ENCODE measurements around the gene CCDC54. TPM values are rescaled to one million over a fixed set of nuclear protein-coding genes. Genes with fewer than 3 reads are reported as not detected.

Gene CCDC54
- total RNA-seq, 4 donors from 2014 or later = not detected

DNA sequence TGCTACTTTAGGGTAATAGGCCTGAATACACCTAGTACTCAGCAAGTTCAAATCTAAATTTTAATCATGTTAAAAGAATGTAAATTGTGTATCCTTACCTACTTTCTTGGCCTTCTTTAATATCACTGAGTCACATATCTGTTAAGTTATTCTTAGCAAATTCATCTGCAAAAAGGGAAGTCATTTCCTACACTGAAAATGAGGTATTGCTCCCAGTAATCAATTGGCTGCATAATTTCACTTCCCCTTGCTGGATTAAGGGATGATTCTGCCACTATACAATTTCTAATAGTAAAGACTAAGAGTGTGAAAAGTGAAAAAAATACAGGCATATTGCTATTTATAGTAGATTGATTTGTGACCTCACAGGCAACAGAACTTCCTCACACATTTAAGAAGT is 47.8 kb downstream of the CCDC54 start:
- Histone ChIP-seq H3K4me1 (peaks cover under 1 to 16% (median 4%) of the 10 kb centered on the region in 3 donors), H3K36me3 (no peaks in the 10 kb centered on the region), H3K9me3 (no peaks in the 10 kb centered on the region), H3K4me3 (no peak overlapping the region), H3K27ac (no peak overlapping the region), H3K27me3 (no peaks in the 10 kb centered on the region)
- intact Hi-C loops (cut with DNase I) = no loop called here
- TF ChIP-seq, protein P1, sequence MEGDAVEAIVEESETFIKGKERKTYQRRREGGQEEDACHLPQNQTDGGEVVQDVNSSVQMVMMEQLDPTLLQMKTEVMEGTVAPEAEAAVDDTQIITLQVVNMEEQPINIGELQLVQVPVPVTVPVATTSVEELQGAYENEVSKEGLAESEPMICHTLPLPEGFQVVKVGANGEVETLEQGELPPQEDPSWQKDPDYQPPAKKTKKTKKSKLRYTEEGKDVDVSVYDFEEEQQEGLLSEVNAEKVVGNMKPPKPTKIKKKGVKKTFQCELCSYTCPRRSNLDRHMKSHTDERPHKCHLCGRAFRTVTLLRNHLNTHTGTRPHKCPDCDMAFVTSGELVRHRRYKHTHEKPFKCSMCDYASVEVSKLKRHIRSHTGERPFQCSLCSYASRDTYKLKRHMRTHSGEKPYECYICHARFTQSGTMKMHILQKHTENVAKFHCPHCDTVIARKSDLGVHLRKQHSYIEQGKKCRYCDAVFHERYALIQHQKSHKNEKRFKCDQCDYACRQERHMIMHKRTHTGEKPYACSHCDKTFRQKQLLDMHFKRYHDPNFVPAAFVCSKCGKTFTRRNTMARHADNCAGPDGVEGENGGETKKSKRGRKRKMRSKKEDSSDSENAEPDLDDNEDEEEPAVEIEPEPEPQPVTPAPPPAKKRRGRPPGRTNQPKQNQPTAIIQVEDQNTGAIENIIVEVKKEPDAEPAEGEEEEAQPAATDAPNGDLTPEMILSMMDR (IDR thresholded peaks at IDR 0.05) = no peak
- no peak for TF ChIP-seq POLR2A (IDR thresholded peaks at IDR 0.05)
- DNase-seq = no peak

DNA sequence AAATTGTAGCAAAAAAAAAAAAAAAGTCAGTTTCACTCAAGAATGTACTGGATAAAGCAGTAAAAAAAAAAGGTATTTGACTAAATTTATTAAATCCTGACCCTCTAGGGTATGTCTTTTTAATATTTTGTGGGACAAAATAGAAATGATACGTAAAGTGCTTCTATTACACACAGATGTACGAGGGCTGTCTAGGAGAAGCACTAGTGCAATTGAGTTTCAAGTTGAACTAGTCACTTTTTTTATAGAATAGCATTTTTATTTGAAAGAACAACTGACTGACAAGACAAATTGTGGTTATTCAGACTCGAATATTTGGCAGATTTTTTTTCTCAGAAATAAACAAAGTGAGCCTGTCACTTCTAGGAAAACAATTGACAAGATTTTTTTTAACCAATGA is 49.0 kb downstream of the CCDC54 start:
- WGBS, 2 donors = 65 to 68% methylated on average over 3 of the region's 3 CpGs
- Histone ChIP-seq H3K9me3 (no peaks in the 10 kb centered on the region), H3K4me3 (no peak overlapping the region), H3K27ac (no peak overlapping the region), H3K36me3 (no peaks in the 10 kb centered on the region), H3K27me3 (no peaks in the 10 kb centered on the region), H3K4me1 (peaks cover 11 to 23% (median 12%) of the 10 kb centered on the region in 3 donors)
- TF ChIP-seq, protein P1 (IDR thresholded peaks at IDR 0.05) = no peak
- no peak for TF ChIP-seq POLR2A (IDR thresholded peaks at IDR 0.05)
- intact Hi-C loops (cut with DNase I) = no loop called here
- DNase-seq = no peak

Other genes with a start within 250 kb of the CCDC54 start
- gene BBX, start 145.5 kb downstream of the CCDC54 start, total RNA-seq = 10 to 100 TPM; 12.5 to 49.5 (median 35.8) TPM